DOHH2 (cell line): ENCODE data around the gene TIGD1.

Source experiments
- EZH2phosphoT487 ChIP-seq: fragments of 200-600 bp; sonication (generic); IDR thresholded peaks from 2 replicates; pipeline ENCODE4 v1.6.1; 2017; ENCODE audit warnings: borderline replicate concordance, mild to moderate bottlenecking, antibody characterized with exemption, low read length, moderate library complexity, mixed read lengths
- TF ChIP-seq, protein P1 (sequence below): fragments of 200-600 bp; sonication (generic); IDR thresholded peaks from one replicate; pipeline ENCODE4 v1.5.1; 2014; ENCODE audit warnings: antibody characterized with exemption, mild to moderate bottlenecking, low read depth, low read length; ENCODE audit not compliant: poor library complexity, severe bottlenecking

DNA sequence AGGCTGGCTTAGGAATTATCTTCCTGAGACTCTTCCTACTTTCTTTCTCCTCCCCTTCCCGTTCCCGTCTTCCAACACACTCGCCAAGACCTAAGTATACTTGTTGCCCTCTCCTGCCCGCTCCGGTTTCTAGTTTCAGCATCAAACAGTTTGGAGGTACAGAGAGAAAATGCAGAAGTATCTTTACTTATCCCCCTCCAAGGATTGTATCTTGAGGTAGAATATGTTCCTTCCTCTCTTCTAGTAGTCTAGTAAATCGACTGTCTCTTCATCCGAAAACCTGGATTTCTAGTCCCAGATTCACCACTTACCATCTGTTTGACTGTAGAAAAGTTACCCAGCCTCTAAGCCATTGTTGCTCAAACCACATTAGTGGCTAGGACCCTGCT is 887 bp upstream of the TIGD1 start:
- TF ChIP-seq, protein P1, sequence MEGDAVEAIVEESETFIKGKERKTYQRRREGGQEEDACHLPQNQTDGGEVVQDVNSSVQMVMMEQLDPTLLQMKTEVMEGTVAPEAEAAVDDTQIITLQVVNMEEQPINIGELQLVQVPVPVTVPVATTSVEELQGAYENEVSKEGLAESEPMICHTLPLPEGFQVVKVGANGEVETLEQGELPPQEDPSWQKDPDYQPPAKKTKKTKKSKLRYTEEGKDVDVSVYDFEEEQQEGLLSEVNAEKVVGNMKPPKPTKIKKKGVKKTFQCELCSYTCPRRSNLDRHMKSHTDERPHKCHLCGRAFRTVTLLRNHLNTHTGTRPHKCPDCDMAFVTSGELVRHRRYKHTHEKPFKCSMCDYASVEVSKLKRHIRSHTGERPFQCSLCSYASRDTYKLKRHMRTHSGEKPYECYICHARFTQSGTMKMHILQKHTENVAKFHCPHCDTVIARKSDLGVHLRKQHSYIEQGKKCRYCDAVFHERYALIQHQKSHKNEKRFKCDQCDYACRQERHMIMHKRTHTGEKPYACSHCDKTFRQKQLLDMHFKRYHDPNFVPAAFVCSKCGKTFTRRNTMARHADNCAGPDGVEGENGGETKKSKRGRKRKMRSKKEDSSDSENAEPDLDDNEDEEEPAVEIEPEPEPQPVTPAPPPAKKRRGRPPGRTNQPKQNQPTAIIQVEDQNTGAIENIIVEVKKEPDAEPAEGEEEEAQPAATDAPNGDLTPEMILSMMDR, result no peak
- no peak for TF ChIP-seq EZH2phosphoT487
